Measurements from ENCODE around the gene HMGXB4. TPM values are rescaled to one million over a fixed set of nuclear protein-coding genes. Genes with fewer than 3 reads are reported as not detected.

HMGXB4 gene
- total RNA-seq, 1 donor from 2014 or later = 18.0 TPM

DNA sequence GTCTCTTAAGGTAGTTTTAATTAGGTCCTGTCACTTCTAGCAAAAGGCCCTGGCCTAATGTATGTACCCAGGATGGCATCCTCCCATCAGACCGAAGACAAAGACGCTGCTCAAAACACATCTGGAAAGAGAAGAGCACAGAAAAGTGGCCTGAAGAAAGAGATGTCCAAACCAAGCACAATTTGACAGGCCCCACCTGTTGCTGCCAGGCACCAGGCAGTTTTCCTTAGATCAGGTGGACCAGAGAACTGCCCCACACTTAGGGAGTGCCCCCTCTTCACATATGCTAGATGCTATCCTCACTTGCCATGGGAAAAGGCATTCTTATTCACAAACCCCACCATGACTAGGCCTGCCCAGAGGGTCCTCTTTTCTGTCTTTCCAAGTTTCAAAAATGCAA is 3.3 kb upstream of the HMGXB4 start:
- H3K4me3 Mint-ChIP-seq (ENCODE audit: unreplicated experiment) = no peak overlapping the region
- TF ChIP-seq CTCF (IDR thresholded peaks at IDR 0.05) = no peak
- no peak overlapping the region for H3K27ac Mint-ChIP-seq (ENCODE audit: unreplicated experiment)
- no peak for DNase-seq (ENCODE audit: low spot score)
- H3K4me1 Mint-ChIP-seq (ENCODE audit: low read depth) = peaks cover 17% of the 10 kb centered on the region
- no peaks in the 10 kb centered on the region for H3K9me3 Mint-ChIP-seq (ENCODE audit: low read depth)
- H3K36me3 Mint-ChIP-seq (ENCODE audit: low read depth) = no peaks in the 10 kb centered on the region
- no peaks in the 10 kb centered on the region for H3K27me3 Mint-ChIP-seq (ENCODE audit: low read depth)

DNA sequence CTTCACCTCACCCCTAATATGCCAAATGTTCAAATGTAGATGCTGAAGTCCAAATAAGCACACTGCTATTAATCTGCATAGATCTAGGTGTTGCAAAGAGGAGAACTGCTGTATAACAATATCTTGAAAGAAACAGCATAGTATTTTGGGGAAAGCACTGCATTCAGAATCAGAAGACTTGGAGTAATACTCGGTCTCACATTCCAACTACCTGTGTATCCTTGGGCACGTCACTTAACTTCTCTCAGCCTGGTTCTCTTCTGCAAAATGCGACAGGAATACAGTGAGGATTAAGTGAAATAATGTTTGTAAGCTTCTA is 332 bp upstream of the HMGXB4 start:
- Mint-ChIP-seq H3K27ac (ENCODE audit: unreplicated experiment) (peak overlapping the region; percentile 91), H3K4me1 (ENCODE audit: low read depth) (peaks cover 25% of the 10 kb centered on the region), H3K27me3 (ENCODE audit: low read depth) (no peaks in the 10 kb centered on the region), H3K4me3 (ENCODE audit: unreplicated experiment) (peak overlapping the region; percentile 80), H3K9me3 (ENCODE audit: low read depth) (no peaks in the 10 kb centered on the region), H3K36me3 (ENCODE audit: low read depth) (no peaks in the 10 kb centered on the region)
- TF ChIP-seq CTCF (IDR thresholded peaks at IDR 0.05) = no peak
- DNase-seq (ENCODE audit: low spot score) = no peak

GRCh38 chr22:35258191-35258988 is 1.1 kb downstream of the HMGXB4 start:
- peak overlapping the region; percentile 89 for H3K27ac Mint-ChIP-seq (ENCODE audit: unreplicated experiment)
- H3K9me3 Mint-ChIP-seq (ENCODE audit: low read depth) = no peaks in the 10 kb centered on the region
- H3K36me3 Mint-ChIP-seq (ENCODE audit: low read depth) = peaks cover 3% of the 10 kb centered on the region
- DNase-seq (ENCODE audit: low spot score) = no peak
- no peaks in the 10 kb centered on the region for H3K27me3 Mint-ChIP-seq (ENCODE audit: low read depth)
- no peak for TF ChIP-seq CTCF (IDR thresholded peaks at IDR 0.05)
- H3K4me1 Mint-ChIP-seq (ENCODE audit: low read depth) = peaks cover 25% of the 10 kb centered on the region
- peak overlapping the region; percentile 90 for H3K4me3 Mint-ChIP-seq (ENCODE audit: unreplicated experiment)

- Mint-ChIP-seq H3K36me3 (ENCODE audit: low read depth) (peaks cover 41% of the 10 kb centered on the region), H3K27ac (ENCODE audit: unreplicated experiment) (no peak overlapping the region), H3K4me3 (ENCODE audit: unreplicated experiment) (no peak overlapping the region), H3K27me3 (ENCODE audit: low read depth) (no peaks in the 10 kb centered on the region), H3K9me3 (ENCODE audit: low read depth) (no peaks in the 10 kb centered on the region), H3K4me1 (ENCODE audit: low read depth) (no peaks in the 10 kb centered on the region)
- TF ChIP-seq CTCF (IDR thresholded peaks at IDR 0.05) = no peak
- no peak for DNase-seq (ENCODE audit: low spot score)
Observed at GRCh38 chr22:35264986-35265385, 7.7 kb downstream of the HMGXB4 start.

- Mint-ChIP-seq H3K27me3 (ENCODE audit: low read depth) (no peaks in the 10 kb centered on the region), H3K4me1 (ENCODE audit: low read depth) (no peaks in the 10 kb centered on the region), H3K27ac (ENCODE audit: unreplicated experiment) (no peak overlapping the region), H3K4me3 (ENCODE audit: unreplicated experiment) (no peak overlapping the region), H3K9me3 (ENCODE audit: low read depth) (no peaks in the 10 kb centered on the region), H3K36me3 (ENCODE audit: low read depth) (peaks cover 42% of the 10 kb centered on the region)
- TF ChIP-seq CTCF (IDR thresholded peaks at IDR 0.05) = no peak
- no peak for DNase-seq (ENCODE audit: low spot score)
Observed at GRCh38 chr22:35266277-35266676, 9.0 kb downstream of the HMGXB4 start.
